Liver (tissue), 3 donors: ENCODE measurements around the gene GOLGA6L9.
"Not testable (repeated sequence)": the region's sequence is repeated elsewhere in the genome, so short reads cannot be mapped to it uniquely, and the experiment has no call there.

ENCODE experiments used
- CTCF ChIP-seq: fragments of 150-350 bp; IDR thresholded peaks from 2 replicates; pipeline ENCODE4 v1.5.1; 2017; ENCODE audit warnings: improper control_type of control experiment, low read depth, low read length; ENCODE audit not compliant: missing input control
- FOXA1 ChIP-seq: IDR thresholded peaks from 2 replicates; pipeline ENCODE4 v1.6.1; 2016; ENCODE audit warnings: antibody characterized with exemption
- HNF4A ChIP-seq, 2 donors: conservative IDR thresholded peaks; 2 replicates each; pipeline ENCODE4 v1.6.1; 2016; ENCODE audit warnings: antibody characterized with exemption in 2 of 2, mild to moderate bottlenecking in 2 of 2
- HNF4G ChIP-seq: IDR thresholded peaks from 2 replicates; pipeline ENCODE4 v1.6.1; 2016; ENCODE audit warnings: antibody characterized with exemption
- JUND ChIP-seq, 2 donors: IDR thresholded peaks; 2 replicates each; pipeline ENCODE4 v1.6.1; 2016; ENCODE audit warnings: antibody characterized with exemption in 2 of 2
- TAF1 ChIP-seq: conservative IDR thresholded peaks from 2 replicates; pipeline ENCODE4 v1.6.1; 2016; ENCODE audit warnings: antibody characterized with exemption, mild to moderate bottlenecking
- donor health status: healthy.
- donor health status: healthy.

GRCh38 chr15:82475345-82475967 lies 45.8 kb downstream of the GOLGA6L9 start:
- TF ChIP-seq CTCF; TAF1; HNF4G; JUND (IDR thresholded peaks at IDR 0.05); HNF4A (conservative IDR thresholded peaks at IDR 0.05); FOXA1: not testable (repeated sequence)
